ENCODE data around the gene ARNT2.

Gene ARNT2

GRCh38 chr15:80465626-80466005 lies 61.4 kb downstream of the ARNT2 start:
- no CpG with 5 or more reads among the region's 5 CpGs for WGBS, 2 donors (ENCODE audit: extremely low coverage in 2 of 2, insufficient read length in 2 of 2, insufficient replicate concordance in 1 of 2)

GRCh38 chr15:80466543-80466942 lies 62.4 kb downstream of the ARNT2 start:
- Histone ChIP-seq H2BK12ac (ENCODE audit: low read length) (no peak overlapping the region), H3K27ac (replicated peaks; ENCODE audit: low read length) (no peak overlapping the region), H4K91ac (ENCODE audit: low read depth, low read length, poor library complexity) (no peak overlapping the region), H3K9me3 (replicated peaks in 1 of 2; ENCODE audit: control insufficient read depth in 2 of 2, insufficient read depth in 1 of 2, low read depth in 1 of 2, low read length in 2 of 2) (peaks cover 0 to 10% of the 10 kb centered on the region in 2 donors), H3K79me1 (ENCODE audit: low read depth, low read length) (no peaks in the 10 kb centered on the region), H2BK5ac (ENCODE audit: low read length) (no peak overlapping the region), H3K18ac (ENCODE audit: low read length) (no peak overlapping the region), H3K14ac (ENCODE audit: low read length) (no peak overlapping the region), H3K27me3 (ENCODE audit: control insufficient read depth in 3 of 3, insufficient read depth in 3 of 3, low read depth in 1 of 3, low read length in 3 of 3) (no peaks in the 10 kb centered on the region), H3K4me3 (ENCODE audit: low read length in 2 of 2) (no peak overlapping the region), H2BK15ac (ENCODE audit: low read length) (no peak overlapping the region), H4K8ac (ENCODE audit: low read depth, low read length) (no peak overlapping the region), H3K4ac (ENCODE audit: low read length) (no peak overlapping the region), H3K23ac (ENCODE audit: low read depth, low read length, poor library complexity) (no peak overlapping the region), H2BK120ac (ENCODE audit: low read depth, low read length) (no peak overlapping the region), H3K36me3 (replicated peaks in 1 of 2; ENCODE audit: control insufficient read depth in 2 of 2, insufficient read depth in 2 of 2, low read length in 2 of 2) (peaks cover 6 to 84% of the 10 kb centered on the region in 2 donors), H3K4me1 (ENCODE audit: control insufficient read depth in 2 of 2, insufficient read depth in 1 of 2, low read depth in 1 of 2, low read length in 2 of 2) (peaks cover 0 to 8% of the 10 kb centered on the region in 2 donors), H2AK5ac (ENCODE audit: low read depth, low read length) (no peak overlapping the region), H2AFZ (ENCODE audit: low read length) (no peak overlapping the region), H3K4me2 (ENCODE audit: insufficient read depth, low read length, poor library complexity, severe bottlenecking) (no peak overlapping the region), H3K9ac (ENCODE audit: low read depth, low read length, poor library complexity) (no peak overlapping the region)
- no peak for DNase-seq (ENCODE audit: low spot score)
- no CpG with 5 or more reads among the region's 2 CpGs for WGBS, 2 donors (ENCODE audit: extremely low coverage in 2 of 2, insufficient read length in 2 of 2, insufficient replicate concordance in 1 of 2)

More at GRCh38 chr15:80465626-80466005, 61.4 kb downstream of the ARNT2 start:
- Histone ChIP-seq H3K18ac (ENCODE audit: low read length) (no peak overlapping the region), H3K36me3 (replicated peaks in 1 of 2; ENCODE audit: control insufficient read depth in 2 of 2, insufficient read depth in 2 of 2, low read length in 2 of 2) (peaks cover 4 to 77% of the 10 kb centered on the region in 2 donors), H2AK5ac (ENCODE audit: low read depth, low read length) (no peak overlapping the region), H3K9me3 (replicated peaks in 1 of 2; ENCODE audit: control insufficient read depth in 2 of 2, insufficient read depth in 1 of 2, low read depth in 1 of 2, low read length in 2 of 2) (peaks cover 0 to 6% of the 10 kb centered on the region in 2 donors), H3K4me2 (ENCODE audit: insufficient read depth, low read length, poor library complexity, severe bottlenecking) (no peak overlapping the region), H2BK12ac (ENCODE audit: low read length) (no peak overlapping the region), H4K8ac (ENCODE audit: low read depth, low read length) (no peak overlapping the region), H3K23ac (ENCODE audit: low read depth, low read length, poor library complexity) (no peak overlapping the region), H2BK120ac (ENCODE audit: low read depth, low read length) (no peak overlapping the region), H3K4me3 (ENCODE audit: low read length in 2 of 2) (no peak overlapping the region), H2BK15ac (ENCODE audit: low read length) (no peak overlapping the region), H2BK5ac (ENCODE audit: low read length) (no peak overlapping the region), H3K9ac (ENCODE audit: low read depth, low read length, poor library complexity) (no peak overlapping the region), H2AFZ (ENCODE audit: low read length) (no peak overlapping the region), H3K79me1 (ENCODE audit: low read depth, low read length) (no peaks in the 10 kb centered on the region), H4K91ac (ENCODE audit: low read depth, low read length, poor library complexity) (no peak overlapping the region), H3K27ac (replicated peaks; ENCODE audit: low read length) (no peak overlapping the region), H3K4ac (ENCODE audit: low read length) (no peak overlapping the region), H3K14ac (ENCODE audit: low read length) (no peak overlapping the region), H3K27me3 (ENCODE audit: control insufficient read depth in 3 of 3, insufficient read depth in 3 of 3, low read depth in 1 of 3, low read length in 3 of 3) (no peaks in the 10 kb centered on the region), H3K4me1 (ENCODE audit: control insufficient read depth in 2 of 2, insufficient read depth in 1 of 2, low read depth in 1 of 2, low read length in 2 of 2) (peaks cover 0 to 8% of the 10 kb centered on the region in 2 donors)
- DNase-seq (ENCODE audit: low spot score), result no peak

GRCh38 chr15:80467311-80467714 lies 63.1 kb downstream of the ARNT2 start:
- no peak for DNase-seq (ENCODE audit: low spot score)
- no peak overlapping the region for H2AFZ ChIP-seq (ENCODE audit: low read length)
- no peak overlapping the region for H3K9ac ChIP-seq (ENCODE audit: low read depth, low read length, poor library complexity)
- peaks cover 6 to 87% of the 10 kb centered on the region in 2 donors for H3K36me3 ChIP-seq (replicated peaks in 1 of 2; ENCODE audit: control insufficient read depth in 2 of 2, insufficient read depth in 2 of 2, low read length in 2 of 2)
- H3K4me1 ChIP-seq (ENCODE audit: control insufficient read depth in 2 of 2, insufficient read depth in 1 of 2, low read depth in 1 of 2, low read length in 2 of 2), result peaks cover 2 to 8% of the 10 kb centered on the region in 2 donors
- H3K18ac ChIP-seq (ENCODE audit: low read length), result peak overlapping the region; percentile 12
- H2BK5ac ChIP-seq (ENCODE audit: low read length), result no peak overlapping the region
- H3K4me3 ChIP-seq (ENCODE audit: low read length in 2 of 2), result no peak overlapping the region
- no peaks in the 10 kb centered on the region for H3K79me1 ChIP-seq (ENCODE audit: low read depth, low read length)
- no peak overlapping the region for H2AK5ac ChIP-seq (ENCODE audit: low read depth, low read length)
- H3K27me3 ChIP-seq (ENCODE audit: control insufficient read depth in 3 of 3, insufficient read depth in 3 of 3, low read depth in 1 of 3, low read length in 3 of 3), result no peaks in the 10 kb centered on the region
- H3K9me3 ChIP-seq (replicated peaks in 1 of 2; ENCODE audit: control insufficient read depth in 2 of 2, insufficient read depth in 1 of 2, low read depth in 1 of 2, low read length in 2 of 2), result peaks cover 0 to 10% of the 10 kb centered on the region in 2 donors
- peak overlapping the region; percentile 68 for H3K23ac ChIP-seq (ENCODE audit: low read depth, low read length, poor library complexity)
- H4K8ac ChIP-seq (ENCODE audit: low read depth, low read length), result no peak overlapping the region
- no peak overlapping the region for H4K91ac ChIP-seq (ENCODE audit: low read depth, low read length, poor library complexity)
- no peak overlapping the region for H3K27ac ChIP-seq (replicated peaks; ENCODE audit: low read length)
- no peak overlapping the region for H3K14ac ChIP-seq (ENCODE audit: low read length)
- H2BK15ac ChIP-seq (ENCODE audit: low read length), result no peak overlapping the region
- H3K4me2 ChIP-seq (ENCODE audit: insufficient read depth, low read length, poor library complexity, severe bottlenecking), result no peak overlapping the region
- H3K4ac ChIP-seq (ENCODE audit: low read length), result no peak overlapping the region
- H2BK12ac ChIP-seq (ENCODE audit: low read length), result no peak overlapping the region
- WGBS, 2 donors (ENCODE audit: extremely low coverage in 2 of 2, insufficient read length in 2 of 2, insufficient replicate concordance in 1 of 2), result no CpG with 5 or more reads among the region's 16 CpGs
- no peak overlapping the region for H2BK120ac ChIP-seq (ENCODE audit: low read depth, low read length)

GRCh38 chr15:80468796-80469195 lies 64.6 kb downstream of the ARNT2 start:
- no peak overlapping the region for H3K23ac ChIP-seq (ENCODE audit: low read depth, low read length, poor library complexity)
- H3K18ac ChIP-seq (ENCODE audit: low read length), result no peak overlapping the region
- H3K27me3 ChIP-seq (ENCODE audit: control insufficient read depth in 3 of 3, insufficient read depth in 3 of 3, low read depth in 1 of 3, low read length in 3 of 3), result no peaks in the 10 kb centered on the region
- WGBS, 2 donors (ENCODE audit: extremely low coverage in 2 of 2, insufficient read length in 2 of 2, insufficient replicate concordance in 1 of 2), result no CpG with 5 or more reads among the region's 5 CpGs
- H3K9ac ChIP-seq (ENCODE audit: low read depth, low read length, poor library complexity), result no peak overlapping the region
- no peak overlapping the region for H3K4me3 ChIP-seq (ENCODE audit: low read length in 2 of 2)
- peaks cover 8 to 91% of the 10 kb centered on the region in 2 donors for H3K36me3 ChIP-seq (replicated peaks in 1 of 2; ENCODE audit: control insufficient read depth in 2 of 2, insufficient read depth in 2 of 2, low read length in 2 of 2)
- no peak for DNase-seq (ENCODE audit: low spot score)
- no peak overlapping the region for H2BK5ac ChIP-seq (ENCODE audit: low read length)
- H4K8ac ChIP-seq (ENCODE audit: low read depth, low read length), result no peak overlapping the region
- no peak overlapping the region for H2AK5ac ChIP-seq (ENCODE audit: low read depth, low read length)
- no peak overlapping the region for H2AFZ ChIP-seq (ENCODE audit: low read length)
- no peak overlapping the region for H3K4ac ChIP-seq (ENCODE audit: low read length)
- no peak overlapping the region for H3K14ac ChIP-seq (ENCODE audit: low read length)
- H3K27ac ChIP-seq (replicated peaks; ENCODE audit: low read length), result no peak overlapping the region
- H2BK15ac ChIP-seq (ENCODE audit: low read length), result no peak overlapping the region
- H3K9me3 ChIP-seq (replicated peaks in 1 of 2; ENCODE audit: control insufficient read depth in 2 of 2, insufficient read depth in 1 of 2, low read depth in 1 of 2, low read length in 2 of 2), result peaks cover 0 to 10% of the 10 kb centered on the region in 2 donors
- no peaks in the 10 kb centered on the region for H3K79me1 ChIP-seq (ENCODE audit: low read depth, low read length)
- H4K91ac ChIP-seq (ENCODE audit: low read depth, low read length, poor library complexity), result no peak overlapping the region
- H2BK12ac ChIP-seq (ENCODE audit: low read length), result no peak overlapping the region
- no peak overlapping the region for H2BK120ac ChIP-seq (ENCODE audit: low read depth, low read length)
- no peak overlapping the region for H3K4me2 ChIP-seq (ENCODE audit: insufficient read depth, low read length, poor library complexity, severe bottlenecking)
- H3K4me1 ChIP-seq (ENCODE audit: control insufficient read depth in 2 of 2, insufficient read depth in 1 of 2, low read depth in 1 of 2, low read length in 2 of 2), result peaks cover 3 to 8% of the 10 kb centered on the region in 2 donors

Measured in neuronal stem cell (in vitro differentiated cells).